ENCODE data around the gene FAM131A.
A peak's percentile ranks its signal among the peaks of the same experiment; 100 is the strongest.

- no peak for TF ChIP-seq CTCF (IDR thresholded peaks at IDR 0.05 in 8 of 11, conservative IDR thresholded peaks at IDR 0.05 in 3 of 11)
- peak in 1 of 3 donors; percentile 72 for TF ChIP-seq POLR2AphosphoS5 (IDR thresholded peaks at IDR 0.05)
Measured at GRCh38 chr3:184334470-184335158, 2.8 kb upstream of the FAM131A start.
